ENCODE data around the gene NAGPA.
A peak's percentile ranks its signal among the peaks of the same experiment; 100 is the strongest.

Gene NAGPA

DNA sequence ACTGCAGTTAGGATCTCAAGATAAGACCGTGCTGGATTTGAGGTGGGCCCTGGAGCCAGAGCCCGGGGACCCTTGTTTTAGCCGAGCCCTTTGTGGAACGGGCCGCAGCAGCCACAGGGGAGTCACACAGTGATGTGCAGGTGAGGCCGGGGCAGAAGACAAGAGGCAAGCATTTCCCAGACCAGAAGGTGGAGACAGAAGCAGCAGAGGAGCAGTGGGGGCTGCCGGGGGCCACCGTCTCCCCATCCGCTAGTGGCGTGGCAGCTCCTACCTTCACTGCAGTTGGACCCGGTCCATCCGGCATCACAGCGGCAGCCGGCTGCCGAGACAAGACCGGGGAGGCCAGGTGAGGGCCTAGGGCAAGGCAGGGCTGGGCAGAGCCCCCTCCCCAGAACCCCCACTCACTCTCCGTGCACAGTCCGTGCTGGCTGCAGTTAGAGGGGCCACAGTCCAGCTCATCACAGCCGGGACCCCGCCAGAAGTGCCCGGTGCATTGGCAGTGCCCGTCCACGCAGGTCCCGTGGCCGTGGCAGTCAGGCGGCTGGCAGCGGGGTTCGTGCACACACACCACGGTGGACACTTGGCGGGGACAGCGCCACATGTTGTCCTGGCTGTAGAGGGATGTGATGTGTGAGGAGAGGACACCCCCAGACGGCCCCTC, 6.0 kb downstream of the NAGPA start:
- no peak for DNase-seq (ENCODE audit: low read depth)

- DNase-seq (ENCODE audit: low read depth) = no peak
Measured at GRCh38 chr16:5027086-5027485, 6.6 kb downstream of the NAGPA start.

- no peak for DNase-seq (ENCODE audit: low read depth)
Measured at GRCh38 chr16:5026664-5027063, 7.1 kb downstream of the NAGPA start.

DNA sequence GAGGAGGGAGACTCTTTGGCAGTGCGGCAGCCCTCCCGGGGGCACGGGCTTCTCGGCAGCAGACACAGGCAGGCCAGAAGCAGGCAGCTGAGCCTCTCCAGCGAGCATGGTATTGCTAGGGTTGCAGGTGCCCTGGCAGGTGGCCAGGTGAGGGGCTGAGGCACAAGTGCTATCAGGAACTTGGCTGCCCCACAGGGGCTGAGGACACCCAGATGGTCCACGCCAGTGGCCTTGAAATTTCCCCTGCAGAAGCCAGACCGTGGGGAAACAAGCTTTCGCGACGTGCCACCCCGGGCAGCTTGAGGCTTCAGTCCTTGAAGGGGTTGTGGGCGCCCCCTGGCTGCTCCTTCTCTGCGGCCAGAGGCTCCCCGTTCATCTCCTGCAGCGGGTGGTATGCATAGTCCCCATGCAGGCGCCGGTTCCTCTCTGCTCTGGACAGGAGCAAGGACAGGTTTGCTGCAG, 8.5 kb downstream of the NAGPA start:
- peak; percentile 9 for DNase-seq (ENCODE audit: low read depth)

- DNase-seq (ENCODE audit: low read depth) = peak; percentile 7
Measured at GRCh38 chr16:5024632-5025031, 9.1 kb downstream of the NAGPA start.

- DNase-seq (ENCODE audit: low read depth) = no peak
Measured at GRCh38 chr16:5022521-5022920, 11.2 kb downstream of the NAGPA start.

GRCh38 chr16:5020551-5020950, 13.2 kb downstream of the NAGPA start:
- DNase-seq (ENCODE audit: low read depth) = no peak

- DNase-seq (ENCODE audit: low read depth) = no peak
Measured at GRCh38 chr16:5019775-5020174, 14.0 kb downstream of the NAGPA start.

DNA sequence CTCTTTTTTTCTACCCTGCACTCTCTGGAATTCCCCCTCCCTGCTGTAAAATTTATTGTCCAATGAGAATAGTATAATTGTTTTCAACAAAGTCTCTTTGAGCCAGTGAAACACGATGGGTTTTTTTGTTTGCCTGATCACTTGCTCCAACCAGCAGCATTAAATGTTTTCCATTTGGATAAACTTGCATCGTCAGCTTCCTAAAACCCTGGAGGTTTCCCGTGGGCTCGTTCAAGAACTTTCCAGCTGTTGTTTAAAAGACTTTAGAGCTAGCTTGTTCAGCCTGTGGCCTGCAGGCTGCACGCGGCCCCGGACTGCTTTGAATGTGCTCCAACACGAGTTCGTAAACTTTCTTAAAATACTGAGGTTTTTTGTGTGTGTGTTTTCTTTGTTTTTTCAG, 14.9 kb downstream of the NAGPA start:
- no peak for DNase-seq (ENCODE audit: low read depth)

- DNase-seq (ENCODE audit: low read depth) = no peak
Measured at GRCh38 chr16:5017678-5017969, 16.1 kb downstream of the NAGPA start.

GRCh38 chr16:5016967-5017677, 16.6 kb downstream of the NAGPA start:
- no peak for DNase-seq (ENCODE audit: low read depth)

GRCh38 chr16:5015887-5016286, 17.8 kb downstream of the NAGPA start:
- no peak for DNase-seq (ENCODE audit: low read depth)

- no peak for DNase-seq (ENCODE audit: low read depth)
Measured at GRCh38 chr16:5015351-5015750, 18.4 kb downstream of the NAGPA start.

- no peak for DNase-seq (ENCODE audit: low read depth)
Measured at GRCh38 chr16:5012887-5013286, 20.8 kb downstream of the NAGPA start.

DNA sequence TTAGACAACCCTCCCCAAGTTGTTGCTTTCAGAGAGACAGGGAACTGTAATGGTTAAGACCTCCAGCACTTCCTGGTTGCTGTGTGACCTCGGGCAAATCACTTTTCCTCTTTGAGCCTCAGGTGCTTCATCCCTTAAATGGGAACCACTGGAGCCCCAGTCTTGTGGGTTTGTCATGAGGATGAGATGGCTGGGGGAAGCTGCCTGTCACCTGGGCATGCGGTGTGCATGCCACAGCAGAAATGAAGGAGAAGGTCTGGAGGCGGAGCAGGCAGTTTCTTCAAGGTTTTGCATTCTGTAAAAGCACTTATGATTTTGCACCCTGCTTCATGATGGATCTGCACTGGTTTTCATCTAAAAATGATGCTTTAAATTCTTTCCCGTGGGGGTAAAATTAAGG, 22.1 kb downstream of the NAGPA start:
- DNase-seq (ENCODE audit: low read depth) = no peak

GRCh38 chr16:5010576-5011329, 23.0 kb downstream of the NAGPA start:
- DNase-seq (ENCODE audit: low read depth) = no peak

DNA sequence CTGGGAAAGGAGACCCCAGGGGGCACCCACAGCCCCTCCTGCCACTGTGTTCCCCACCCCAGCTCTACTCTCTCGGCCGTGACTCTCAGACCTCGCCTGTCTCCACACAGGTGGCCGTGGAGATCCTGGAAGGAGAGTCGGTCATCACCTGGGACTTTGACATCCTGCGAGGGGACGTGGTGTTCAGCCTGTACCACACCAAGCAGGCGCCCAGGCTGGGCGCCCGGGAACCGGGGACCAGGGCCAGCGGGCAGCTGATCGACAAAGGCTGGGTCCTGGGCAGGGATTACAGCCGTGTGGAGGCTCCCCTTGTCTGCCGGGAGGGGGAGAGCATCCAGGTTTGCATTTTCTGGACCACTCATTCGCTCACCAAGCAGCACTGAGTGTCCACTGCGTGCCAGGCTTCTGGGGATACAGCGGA, 25.4 kb downstream of the NAGPA start:
- DNase-seq (ENCODE audit: low read depth) = no peak

DNA sequence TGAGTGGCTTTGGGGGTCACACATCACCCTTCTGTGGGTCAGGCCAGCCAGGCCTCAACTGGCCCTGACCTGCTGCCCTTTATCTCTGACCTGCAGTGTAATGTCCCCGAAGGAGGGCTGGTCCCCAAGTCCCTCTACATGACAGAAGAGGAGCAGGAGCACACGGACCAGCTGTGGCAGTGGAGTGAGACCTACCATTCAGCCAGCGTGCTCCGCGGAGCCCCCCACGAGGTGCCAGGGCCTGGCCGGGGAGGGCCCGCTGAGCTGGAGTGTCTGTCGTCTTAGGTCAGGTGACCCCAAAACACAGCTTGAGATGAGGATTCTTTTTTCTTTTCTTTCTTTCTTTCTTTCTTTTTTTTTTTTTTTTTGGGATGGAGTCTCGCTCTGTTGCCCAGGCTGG, 26.5 kb downstream of the NAGPA start:
- no peak for DNase-seq (ENCODE audit: low read depth)

- no peak for DNase-seq (ENCODE audit: low read depth)
Measured at GRCh38 chr16:5006348-5007193, 27.2 kb downstream of the NAGPA start.

GRCh38 chr16:5005916-5006315, 27.8 kb downstream of the NAGPA start:
- DNase-seq (ENCODE audit: low read depth) = no peak

GRCh38 chr16:5004311-5004710, 29.4 kb downstream of the NAGPA start:
- no peak for DNase-seq (ENCODE audit: low read depth)

DNA sequence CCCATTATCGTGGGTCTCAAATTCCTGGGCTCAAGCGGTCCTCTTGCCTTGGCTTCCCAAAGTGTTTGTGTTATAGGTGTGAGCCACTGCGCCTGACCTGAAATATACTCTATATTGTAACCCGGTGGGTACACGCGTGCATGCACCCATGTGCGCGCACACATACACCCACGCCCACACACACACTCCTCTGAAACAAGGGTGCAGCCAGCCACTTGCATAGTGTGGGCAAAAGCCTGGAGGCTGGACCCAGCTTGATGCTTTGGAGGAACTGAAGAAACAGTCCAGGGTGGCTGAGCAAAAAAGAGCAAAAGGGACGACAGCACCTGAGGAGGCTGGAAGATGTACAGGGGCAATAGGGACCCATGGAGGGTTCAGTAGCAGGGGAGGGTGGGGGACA, 29.9 kb downstream of the NAGPA start:
- DNase-seq (ENCODE audit: low read depth) = no peak
